ENCODE measurements around the gene ERCC6L. TPM values are rescaled to one million over a fixed set of nuclear protein-coding genes. Genes with fewer than 3 reads are reported as not detected.

The ERCC6L gene
- total and polyA plus RNA-seq, 2 of the 4 experiments (the other 2 are of a cell fraction): 2.3 to 5.4 TPM

GRCh38 chrX:72240976-72241375, 2.1 kb upstream of the ERCC6L start:
- intact Hi-C loops (cut with micrococcal nuclease): no loop called here
- Histone ChIP-seq H4K91ac (ENCODE audit: insufficient read depth, low read depth, low read length) (no peak overlapping the region), H3K23ac (ENCODE audit: low read depth, low read length) (no peak overlapping the region), H2BK15ac (ENCODE audit: low read depth, low read length) (no peak overlapping the region), H3K9me3 (ENCODE audit: control insufficient read depth, insufficient read depth, low read length) (no peaks in the 10 kb centered on the region), H3K4ac (ENCODE audit: low read depth, low read length) (no peak overlapping the region), H4K5ac (ENCODE audit: low read depth, low read length) (no peak overlapping the region), H3K4me1 (ENCODE audit: control insufficient read depth, insufficient read depth, low read length) (no peaks in the 10 kb centered on the region), H3K27ac (ENCODE audit: insufficient read depth, low read length) (no peak overlapping the region), H4K20me1 (ENCODE audit: insufficient read depth, low read length) (0 out of 2 replicates have a peak, but pooled peaks cover 4% of the 10 kb centered on the region), H3K9me1 (ENCODE audit: insufficient read depth, low read length) (0 out of 2 replicates have a peak, but pooled peaks cover 3% of the 10 kb centered on the region), H3K27me3 (ENCODE audit: control insufficient read depth, insufficient read depth, low read length) (peaks cover 2% of the 10 kb centered on the region; the same call in 1 of the 2 replicates), H3K9ac (ENCODE audit: low read depth, low read length) (no peak overlapping the region), H3K4me2 (ENCODE audit: low read depth, low read length) (no peak overlapping the region), H2BK120ac (ENCODE audit: low read depth, low read length) (no peak overlapping the region), H3K18ac (ENCODE audit: low read depth, low read length) (no peak overlapping the region), H3K36me3 (ENCODE audit: control insufficient read depth, insufficient read depth, low read length) (no peaks in the 10 kb centered on the region), H2BK20ac (ENCODE audit: low read depth, low read length) (no peak overlapping the region), H2AK9ac (replicated peaks; ENCODE audit: low read depth, low read length, poor library complexity) (no peak overlapping the region), H4K8ac (ENCODE audit: low read depth in 2 of 2, low read length in 2 of 2) (no peak overlapping the region), H3K4me3 (ENCODE audit: insufficient read depth, low read depth, low read length) (no peak overlapping the region), H3K79me1 (ENCODE audit: low read depth in 1 of 2, low read length in 2 of 2) (no peaks in the 10 kb centered on the region; a peak in 1 of 4 replicates), H2AK5ac (ENCODE audit: low read depth, low read length) (no peak overlapping the region), H3K56ac (ENCODE audit: extremely low read depth, insufficient read depth, low read length) (no peak overlapping the region), H2BK5ac (ENCODE audit: low read depth, low read length, poor library complexity, severe bottlenecking) (no peak overlapping the region), H3K14ac (replicated peaks; ENCODE audit: low read depth, low read length) (no peak overlapping the region), H2AFZ (replicated peaks; ENCODE audit: low read length, poor library complexity) (no peak overlapping the region)
- no TSS peak for BruUV-seq (replicated peaks)
- in situ Hi-C loops (cut with MboI; ENCODE audit: low sequenced_read_pairs): no loop called here
- dilution Hi-C loops (cut with HindIII; ENCODE audit: low sequenced_read_pairs, unreplicated experiment): no loop called here
- ChIA-PET CTCF (no interaction called here), POLR2A (ENCODE audit: unreplicated experiment) (no interaction called here)
- 80% methylated on average over 2 of the region's 4 CpGs; no CpG with 5 or more reads in 1 of the 2 experiments for WGBS, 2 experiments (ENCODE audit: extremely low coverage in 2 of 2, insufficient read length in 1 of 2)
- no peak for TF ChIP-seq BHLHE40 (IDR thresholded peaks at IDR 0.05; ENCODE audit: low read depth, low read length)
- TF ChIP-seq FOS (IDR thresholded peaks at IDR 0.05; ENCODE audit: low read depth, low read length): no peak
- TF ChIP-seq MXI1 (IDR thresholded peaks at IDR 0.05; ENCODE audit: borderline replicate concordance, low read depth, low read length): no peak
- TF ChIP-seq MAZ (IDR thresholded peaks at IDR 0.05; ENCODE audit: borderline replicate concordance, low read depth, low read length): no peak
- TF ChIP-seq POLR2A (IDR thresholded peaks at IDR 0.05; ENCODE audit: low read depth, low read length): no peak
- TF ChIP-seq CTCF (conservative IDR thresholded peaks at IDR 0.05; ENCODE audit: low read depth, low read length): no peak
- no peak for TF ChIP-seq MAFK (IDR thresholded peaks at IDR 0.05; ENCODE audit: low read depth, low read length)
- TF ChIP-seq RFX5 (IDR thresholded peaks at IDR 0.05; ENCODE audit: low read depth, low read length): no peak
- TF ChIP-seq SMC3 (IDR thresholded peaks at IDR 0.05; ENCODE audit: low read depth, low read length): no peak
- TF ChIP-seq NFE2L2 (IDR thresholded peaks at IDR 0.05; ENCODE audit: low read depth, low read length): no peak
- TF ChIP-seq ELK1 (IDR thresholded peaks at IDR 0.05; ENCODE audit: borderline replicate concordance, low read depth, low read length): no peak
- TF ChIP-seq RAD21 (IDR thresholded peaks at IDR 0.05; ENCODE audit: low read length): no peak
- TF ChIP-seq USF2 (IDR thresholded peaks at IDR 0.05; ENCODE audit: low read depth, low read length): no peak
- TF ChIP-seq CEBPB (IDR thresholded peaks at IDR 0.05; ENCODE audit: low read depth, low read length): no peak
- TF ChIP-seq CHD1 (IDR thresholded peaks at IDR 0.05; ENCODE audit: low read depth, low read length): no peak
- no peak for TF ChIP-seq RCOR1 (IDR thresholded peaks at IDR 0.05; ENCODE audit: insufficient replicate concordance, low read length)
- ATAC-seq (ENCODE audit: low read depth) (no peak), DNase-seq (no peak)

Measured in IMR-90 (cell line).